Measurements from ENCODE around the gene LNX1. TPM values are rescaled to one million over a fixed set of nuclear protein-coding genes. Genes with fewer than 3 reads are reported as not detected.

Gene LNX1
- total RNA-seq, 4 donors from 2014 or later, result 18.4 to 55.3 (median 31.9) TPM

GRCh38 chr4:53512608-53513007 lies 78.7 kb downstream of the LNX1 start:
- TF ChIP-seq CTCF (IDR thresholded peaks at IDR 0.05) (no peak), POLR2A (IDR thresholded peaks at IDR 0.05) (no peak)
- Histone ChIP-seq H3K4me3 (no peak overlapping the region), H3K36me3 (no peaks in the 10 kb centered on the region), H3K27ac (no peak overlapping the region), H3K27me3 (no peaks in the 10 kb centered on the region), H3K9me3 (no peaks in the 10 kb centered on the region), H3K4me1 (no peaks in the 10 kb centered on the region)
- DNase-seq, result no peak

- DNase-seq, result no peak
- Histone ChIP-seq H3K4me3 (no peak overlapping the region), H3K9me3 (no peaks in the 10 kb centered on the region), H3K27ac (no peak overlapping the region), H3K4me1 (no peaks in the 10 kb centered on the region), H3K27me3 (no peaks in the 10 kb centered on the region), H3K36me3 (no peaks in the 10 kb centered on the region)
- TF ChIP-seq CTCF (IDR thresholded peaks at IDR 0.05), result no peak
Measured at GRCh38 chr4:53511014-53511413, 80.3 kb downstream of the LNX1 start.

- H3K4me3 ChIP-seq, result no peak overlapping the region
- H3K36me3 ChIP-seq, result no peaks in the 10 kb centered on the region
- no peaks in the 10 kb centered on the region for H3K4me1 ChIP-seq
- no peaks in the 10 kb centered on the region for H3K9me3 ChIP-seq
- no peaks in the 10 kb centered on the region for H3K27me3 ChIP-seq
- H3K27ac ChIP-seq, result no peak overlapping the region
- no peak for DNase-seq
- no peak for TF ChIP-seq POLR2A (IDR thresholded peaks at IDR 0.05)
- no peak for TF ChIP-seq CTCF (IDR thresholded peaks at IDR 0.05)
Measured at GRCh38 chr4:53510321-53510720, 81.0 kb downstream of the LNX1 start.

GRCh38 chr4:53508446-53508845 lies 82.8 kb downstream of the LNX1 start:
- no peaks in the 10 kb centered on the region for H3K9me3 ChIP-seq
- H3K27ac ChIP-seq, result peak overlapping the region in 1 of 4 donors; percentile 23
- H3K27me3 ChIP-seq, result no peaks in the 10 kb centered on the region
- H3K4me1 ChIP-seq, result no peaks in the 10 kb centered on the region
- no peak overlapping the region for H3K4me3 ChIP-seq
- H3K36me3 ChIP-seq, result no peaks in the 10 kb centered on the region
- no peak for TF ChIP-seq CTCF (IDR thresholded peaks at IDR 0.05)
- TF ChIP-seq POLR2A (IDR thresholded peaks at IDR 0.05), result no peak
- no peak for DNase-seq

- Histone ChIP-seq H3K4me1 (no peaks in the 10 kb centered on the region), H3K4me3 (no peak overlapping the region), H3K36me3 (no peaks in the 10 kb centered on the region), H3K27me3 (no peaks in the 10 kb centered on the region), H3K9me3 (no peaks in the 10 kb centered on the region), H3K27ac (peak overlapping the region in 2 of 4 donors; percentile 14 to 23)
- no peak for TF ChIP-seq CTCF (IDR thresholded peaks at IDR 0.05)
- no peak for TF ChIP-seq POLR2A (IDR thresholded peaks at IDR 0.05)
- peak in 1 of 3 donors; percentile 52 for DNase-seq
Measured at GRCh38 chr4:53507671-53508286, 83.5 kb downstream of the LNX1 start.

- no peaks in the 10 kb centered on the region for H3K36me3 ChIP-seq
- TF ChIP-seq POLR2A (IDR thresholded peaks at IDR 0.05) (no peak), CTCF (IDR thresholded peaks at IDR 0.05) (no peak)
- no peaks in the 10 kb centered on the region for H3K9me3 ChIP-seq
- no peaks in the 10 kb centered on the region for H3K27me3 ChIP-seq
- no peaks in the 10 kb centered on the region for H3K4me1 ChIP-seq
- H3K4me3 ChIP-seq, result no peak overlapping the region
- H3K27ac ChIP-seq, result no peak overlapping the region
- DNase-seq, result no peak
Measured at GRCh38 chr4:53507058-53507457, 84.2 kb downstream of the LNX1 start.
